Thyroid gland (tissue), 4 donors: ENCODE measurements around the gene KCNF1. TPM values are rescaled to one million over a fixed set of nuclear protein-coding genes. Genes with fewer than 3 reads are reported as not detected.
A peak's percentile ranks its signal among the peaks of the same experiment; 100 is the strongest.

Experiments used
- DNase-seq, 2 donors: peaks; one replicate each; pipeline ENCODE4 v3.0.0-alpha.2; 2019
- H3K27ac ChIP-seq, 3 donors: fragments of 200-600 bp; sonication (generic); 1 replicate in 2 of 3; 2 replicates in 1 of 3; pipeline ENCODE4 v1.5.1; 2016 to 2019; ENCODE audit warnings: mild to moderate bottlenecking in 1 of 3, moderate library complexity in 1 of 3
- H3K27me3 ChIP-seq: fragments of 200-600 bp; sonication (generic); one replicate; pipeline ENCODE4 v1.5.1; 2019
- H3K36me3 ChIP-seq, 2 donors: fragments of 200-600 bp; sonication (generic); one replicate each; pipeline ENCODE4 v1.5.1; 2016 to 2019
- H3K4me1 ChIP-seq, 2 donors: fragments of 200-600 bp; sonication (generic); one replicate each; pipeline ENCODE4 v1.5.1; 2017 to 2019
- H3K4me3 ChIP-seq, 3 donors: fragments of 200-600 bp; sonication (generic); replicated peaks in 1 of 3; 1 replicate in 2 of 3; 2 replicates in 1 of 3; pipeline ENCODE4 v1.5.1; 2016; ENCODE audit warnings: mild to moderate bottlenecking in 1 of 3
- H3K9me3 ChIP-seq: fragments of 200-600 bp; sonication (generic); one replicate; pipeline ENCODE4 v1.5.1; 2017
- CTCF ChIP-seq, 6 experiments: fragments of 200-600 bp in 3 of 6; fragments of 450-650 bp in 3 of 6; sonication (generic) in 3 of 6; IDR thresholded peaks; one replicate each; pipeline ENCODE4 v1.5.1; 2016 to 2019; ENCODE audit warnings: antibody characterized with exemption in 6 of 6, mild to moderate bottlenecking in 2 of 6, inconsistent platforms in 1 of 6, moderate library complexity in 1 of 6
- POLR2A ChIP-seq, 2 donors: fragments of 450-650 bp; IDR thresholded peaks; one replicate each; pipeline ENCODE4 v1.6.1; 2017; ENCODE audit warnings: antibody characterized with exemption in 2 of 2, mild to moderate bottlenecking in 2 of 2, moderate library complexity in 1 of 2
- WGBS, 2 donors: methylation state at CpG; one replicate each; pipeline ENCODE4 v1.1.5; 2017; 5-methylcytosine and 5-hydroxymethylcytosine counted together
- intact Hi-C: fragments of 100-400 bp; cut with DNase I; formaldehyde crosslinking; loops from one replicate; pipeline ENCODE4 v1.15.1; 2023
- total RNA-seq, 4 donors: library from RNA; depleted of rRNA; stranded (reverse); fragments of >200 nt; gene quantifications; one replicate each; pipeline ENCODE4 v1.2.3, GENCODE V29; 2016

Gene KCNF1
- total RNA-seq, 4 donors from 2014 or later = not detected

DNA sequence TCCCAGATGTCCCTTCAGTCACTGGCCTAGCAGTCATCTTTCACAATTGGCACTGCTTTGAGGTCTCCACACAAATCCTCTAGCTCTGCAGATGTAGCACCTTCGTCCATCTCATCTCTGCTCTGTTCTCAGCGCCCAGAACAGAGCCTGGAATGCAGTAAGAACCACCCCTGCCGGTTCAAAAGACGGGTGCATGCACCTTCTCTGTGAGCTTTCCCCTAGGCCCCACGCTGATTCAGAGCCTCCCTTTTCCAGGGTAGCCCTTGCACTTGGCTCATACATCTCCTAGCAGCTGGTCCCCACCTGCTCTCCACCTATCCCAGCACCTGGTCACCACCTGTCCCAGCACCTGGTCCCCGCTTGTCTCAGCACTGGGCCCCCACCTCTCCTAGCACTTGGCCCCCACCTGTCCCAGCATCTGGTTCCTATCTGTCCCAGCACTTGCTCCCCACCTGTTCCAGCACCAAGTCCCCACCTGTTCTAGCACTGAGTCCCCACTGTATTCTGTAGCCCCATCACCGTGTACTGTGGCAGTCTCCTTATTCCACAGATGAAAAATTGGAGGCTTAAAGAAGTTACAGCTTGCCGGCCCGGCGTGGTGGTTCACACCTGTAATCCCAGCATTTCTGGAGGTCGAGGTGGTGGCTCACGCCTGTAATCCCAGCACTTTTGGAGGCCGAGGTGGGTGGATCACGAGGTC lies 4.7 kb upstream of the KCNF1 start:
- Histone ChIP-seq H3K27ac (no peak overlapping the region), H3K36me3 (no peaks in the 10 kb centered on the region), H3K9me3 (no peaks in the 10 kb centered on the region), H3K27me3 (no peaks in the 10 kb centered on the region), H3K4me1 (peaks cover 3 to 6% of the 10 kb centered on the region in 2 donors), H3K4me3 (no peak overlapping the region)
- TF ChIP-seq POLR2A (IDR thresholded peaks at IDR 0.05) (no peak), CTCF (IDR thresholded peaks at IDR 0.05) (no peak)
- 90 to 92% methylated on average over 14 of the region's 14 CpGs for WGBS, 2 donors
- intact Hi-C loops = no loop called here
- DNase-seq = no peak

- Histone ChIP-seq H3K27ac (no peak overlapping the region), H3K4me3 (no peak overlapping the region), H3K27me3 (no peaks in the 10 kb centered on the region), H3K9me3 (no peaks in the 10 kb centered on the region), H3K4me1 (peaks cover 3 to 6% of the 10 kb centered on the region in 2 donors), H3K36me3 (no peaks in the 10 kb centered on the region)
- WGBS, 2 donors = 88 to 94% methylated on average over 4 of the region's 4 CpGs
- TF ChIP-seq POLR2A (IDR thresholded peaks at IDR 0.05) (no peak), CTCF (IDR thresholded peaks at IDR 0.05) (no peak)
- DNase-seq = no peak
- intact Hi-C loops = no loop called here
Measured at GRCh38 chr2:10908195-10908594, 3.5 kb upstream of the KCNF1 start.

DNA sequence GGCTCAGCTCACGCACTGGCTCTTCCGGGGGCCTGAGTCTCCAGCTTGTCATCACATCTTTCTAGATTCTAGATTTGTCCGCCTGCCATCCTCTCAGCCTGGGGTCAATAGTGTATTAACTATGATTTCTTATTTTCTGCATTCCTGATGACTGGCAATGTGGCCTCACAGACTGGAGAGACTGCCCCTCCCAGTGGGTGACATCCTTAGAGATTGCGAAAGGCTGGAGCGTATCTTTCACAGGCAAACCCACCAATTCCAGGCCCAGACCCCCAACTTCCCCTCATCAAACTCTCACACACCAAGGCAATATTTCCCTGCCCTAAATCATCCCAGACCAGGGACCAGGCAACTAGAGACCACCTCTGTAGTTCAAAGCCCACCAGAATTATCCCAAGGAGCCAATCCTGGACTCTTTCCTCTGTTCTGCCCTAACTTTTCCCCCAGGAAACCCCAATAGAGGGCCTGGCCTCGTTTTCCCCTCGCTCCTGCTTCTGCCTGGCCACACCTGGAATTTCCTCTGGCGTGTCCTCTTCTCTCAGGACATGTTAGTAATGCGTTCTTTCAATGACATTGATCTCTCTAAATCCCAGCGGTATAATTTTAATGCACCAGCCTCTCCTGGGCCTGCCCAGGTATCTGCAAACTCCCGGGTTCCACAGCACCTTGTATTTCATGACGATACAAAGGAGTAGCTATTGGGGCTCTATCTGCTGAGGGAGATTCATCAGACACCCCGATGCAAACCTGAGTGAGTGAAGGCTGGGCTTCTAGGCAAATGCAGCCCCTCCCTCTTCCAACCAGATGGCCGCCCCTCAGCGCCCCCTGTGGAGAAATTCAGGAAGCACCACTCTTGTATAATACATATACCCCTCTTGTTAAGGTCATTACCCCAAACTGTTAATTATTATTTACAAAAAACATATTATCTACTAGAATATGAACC lies 2.4 kb upstream of the KCNF1 start:
- Histone ChIP-seq H3K36me3 (no peaks in the 10 kb centered on the region), H3K4me1 (peaks cover 3 to 6% of the 10 kb centered on the region in 2 donors), H3K9me3 (no peaks in the 10 kb centered on the region), H3K27me3 (no peaks in the 10 kb centered on the region), H3K4me3 (no peak overlapping the region), H3K27ac (no peak overlapping the region)
- intact Hi-C loops = no loop called here
- WGBS, 2 donors = 65 to 67% methylated on average over 15 of the region's 15 CpGs
- peak in 2 of 6 experiments; percentile 17 to 23 for TF ChIP-seq CTCF (IDR thresholded peaks at IDR 0.05)
- TF ChIP-seq POLR2A (IDR thresholded peaks at IDR 0.05) = no peak
- DNase-seq = no peak

DNA sequence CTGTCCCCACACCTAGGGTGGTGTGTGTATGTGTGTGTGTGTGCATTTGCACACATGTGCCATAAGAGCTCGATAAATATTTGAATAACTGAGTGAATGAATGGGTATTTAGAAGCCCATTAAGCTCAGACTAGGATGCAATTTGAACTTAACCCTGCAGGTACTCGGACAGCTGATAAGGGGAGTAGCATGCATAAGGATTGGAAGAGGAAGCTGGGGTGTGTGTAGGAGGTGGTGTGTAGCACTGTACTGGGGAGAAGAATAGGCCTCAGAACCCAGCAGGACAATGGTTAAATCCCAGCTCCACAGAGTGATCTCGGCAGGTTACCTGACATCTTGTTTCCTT lies 1.8 kb upstream of the KCNF1 start:
- Histone ChIP-seq H3K4me1 (peaks cover 3 to 6% of the 10 kb centered on the region in 2 donors), H3K36me3 (no peaks in the 10 kb centered on the region), H3K9me3 (no peaks in the 10 kb centered on the region), H3K27me3 (no peaks in the 10 kb centered on the region), H3K27ac (no peak overlapping the region), H3K4me3 (no peak overlapping the region)
- WGBS, 2 donors = 54 to 65% methylated on average over 3 of the region's 3 CpGs
- intact Hi-C loops = no loop called here
- no peak for TF ChIP-seq CTCF (IDR thresholded peaks at IDR 0.05)
- no peak for TF ChIP-seq POLR2A (IDR thresholded peaks at IDR 0.05)
- no peak for DNase-seq

DNA sequence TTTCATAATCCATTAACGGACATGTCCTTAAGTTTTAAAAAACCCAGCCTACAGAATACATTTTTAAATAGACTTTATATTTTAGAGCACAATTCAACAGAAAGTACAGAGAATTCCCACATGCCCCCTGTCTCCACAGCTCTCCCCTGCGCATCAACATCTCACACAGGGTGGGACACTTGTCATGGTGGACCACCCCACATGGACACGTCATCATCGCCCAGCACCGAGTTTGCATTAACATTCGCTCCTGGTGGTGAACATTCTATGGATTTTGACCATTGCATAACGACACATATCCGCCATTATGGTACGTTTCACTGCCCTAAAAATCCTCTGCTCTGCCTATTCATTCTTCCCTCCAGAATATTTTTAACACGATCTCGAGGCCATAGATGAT lies 1.1 kb upstream of the KCNF1 start:
- Histone ChIP-seq H3K9me3 (no peaks in the 10 kb centered on the region), H3K4me1 (peaks cover 3 to 6% of the 10 kb centered on the region in 2 donors), H3K27ac (no peak overlapping the region), H3K27me3 (no peaks in the 10 kb centered on the region), H3K36me3 (no peaks in the 10 kb centered on the region), H3K4me3 (no peak overlapping the region)
- DNase-seq = no peak
- TF ChIP-seq CTCF (IDR thresholded peaks at IDR 0.05) (no peak), POLR2A (IDR thresholded peaks at IDR 0.05) (no peak)
- intact Hi-C loops = no loop called here
- 86 to 90% methylated on average over 11 of the region's 11 CpGs for WGBS, 2 donors
